ENCODE measurements around the gene CCDC167. TPM values are rescaled to one million over a fixed set of nuclear protein-coding genes. Genes with fewer than 3 reads are reported as not detected.

The CCDC167 gene
- total RNA-seq, 3 donors from 2014 or later (not counting 1 experiment from before 2014, with no cell fraction given), result 10.2 to 27.4 (median 19.4) TPM

DNA sequence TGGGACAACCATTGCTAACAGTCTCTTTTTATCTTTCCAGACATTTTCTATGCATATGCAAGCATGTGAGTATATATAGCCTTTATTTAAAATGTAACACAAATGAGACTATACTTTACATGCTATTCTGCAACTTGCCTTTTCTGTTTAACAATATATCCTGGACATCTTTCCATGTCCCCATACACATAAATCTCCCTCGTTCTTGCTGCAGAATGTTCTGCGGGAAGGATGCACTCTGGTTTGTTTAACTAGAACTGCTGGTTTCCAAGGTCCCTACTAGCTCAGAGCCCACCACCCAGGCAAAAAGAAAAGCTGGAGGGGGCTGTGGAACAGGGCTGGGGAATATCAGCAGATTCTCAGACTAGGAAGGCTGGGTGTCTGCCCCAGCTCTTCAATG, 35.2 kb upstream of the CCDC167 start:
- Mint-ChIP-seq H3K4me1 (peaks cover 10 to 21% of the 10 kb centered on the region in 2 donors), H3K36me3 (no peaks in the 10 kb centered on the region), H3K27me3 (ENCODE audit: low read depth in 2 of 2) (peaks cover 43 to 48% of the 10 kb centered on the region in 2 donors), H3K27ac (no peak overlapping the region), H3K9me3 (no peaks in the 10 kb centered on the region), H3K4me3 (peak overlapping the region; percentile 35)
- WGBS (ENCODE audit: insufficient coverage), result 96% methylated on average over 2 of the region's 2 CpGs
- intact Hi-C loops (cut with micrococcal nuclease), result no loop called here
- TF ChIP-seq, protein P1, sequence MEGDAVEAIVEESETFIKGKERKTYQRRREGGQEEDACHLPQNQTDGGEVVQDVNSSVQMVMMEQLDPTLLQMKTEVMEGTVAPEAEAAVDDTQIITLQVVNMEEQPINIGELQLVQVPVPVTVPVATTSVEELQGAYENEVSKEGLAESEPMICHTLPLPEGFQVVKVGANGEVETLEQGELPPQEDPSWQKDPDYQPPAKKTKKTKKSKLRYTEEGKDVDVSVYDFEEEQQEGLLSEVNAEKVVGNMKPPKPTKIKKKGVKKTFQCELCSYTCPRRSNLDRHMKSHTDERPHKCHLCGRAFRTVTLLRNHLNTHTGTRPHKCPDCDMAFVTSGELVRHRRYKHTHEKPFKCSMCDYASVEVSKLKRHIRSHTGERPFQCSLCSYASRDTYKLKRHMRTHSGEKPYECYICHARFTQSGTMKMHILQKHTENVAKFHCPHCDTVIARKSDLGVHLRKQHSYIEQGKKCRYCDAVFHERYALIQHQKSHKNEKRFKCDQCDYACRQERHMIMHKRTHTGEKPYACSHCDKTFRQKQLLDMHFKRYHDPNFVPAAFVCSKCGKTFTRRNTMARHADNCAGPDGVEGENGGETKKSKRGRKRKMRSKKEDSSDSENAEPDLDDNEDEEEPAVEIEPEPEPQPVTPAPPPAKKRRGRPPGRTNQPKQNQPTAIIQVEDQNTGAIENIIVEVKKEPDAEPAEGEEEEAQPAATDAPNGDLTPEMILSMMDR (IDR thresholded peaks at IDR 0.05), result no peak
- Histone ChIP-seq H3K27ac (ENCODE audit: low read length) (no peak overlapping the region), H3K27me3 (ENCODE audit: control insufficient read depth, insufficient read depth, low read length) (peaks cover 29% of the 10 kb centered on the region), H3K4me3 (ENCODE audit: low read length) (no peak overlapping the region), H3K4me1 (ENCODE audit: control insufficient read depth, insufficient read depth, low read length) (peaks cover 25% of the 10 kb centered on the region), H3K36me3 (ENCODE audit: control insufficient read depth, insufficient read depth, low read length) (no peaks in the 10 kb centered on the region), H3K9me3 (ENCODE audit: control insufficient read depth, insufficient read depth, low read length) (no peaks in the 10 kb centered on the region)
- DNase-seq (no peak), ATAC-seq (no peak)

DNA sequence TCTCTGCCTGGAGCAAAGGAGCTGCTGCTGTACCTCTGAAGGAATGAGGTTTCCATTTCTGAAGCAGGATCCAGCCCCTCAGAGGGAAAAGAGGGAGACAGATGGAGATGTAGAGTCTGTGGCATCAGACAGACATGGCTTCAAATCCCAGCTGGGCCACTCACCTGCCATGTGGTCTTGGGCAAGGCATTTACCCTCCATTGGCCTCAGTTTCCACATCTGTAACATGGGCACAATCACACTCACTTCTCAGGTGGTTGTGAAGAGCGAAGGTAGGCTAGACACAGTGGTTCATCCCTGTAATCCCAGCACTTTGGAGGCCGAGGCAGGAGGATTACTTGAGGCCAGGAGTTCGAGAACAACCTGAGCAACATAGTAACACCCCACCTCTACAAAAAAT, 32.4 kb upstream of the CCDC167 start:
- TF ChIP-seq, protein P1 (IDR thresholded peaks at IDR 0.05), result no peak
- no peaks in the 10 kb centered on the region for H3K9me3 Mint-ChIP-seq
- no peak overlapping the region for H3K27ac Mint-ChIP-seq
- WGBS (ENCODE audit: insufficient coverage), result 92% methylated on average over 2 of the region's 3 CpGs
- H3K4me3 Mint-ChIP-seq, result no peak overlapping the region
- Histone ChIP-seq H3K4me3 (ENCODE audit: low read length) (no peak overlapping the region), H3K4me1 (ENCODE audit: control insufficient read depth, insufficient read depth, low read length) (peaks cover 22% of the 10 kb centered on the region), H3K27ac (ENCODE audit: low read length) (no peak overlapping the region), H3K9me3 (ENCODE audit: control insufficient read depth, insufficient read depth, low read length) (no peaks in the 10 kb centered on the region), H3K36me3 (ENCODE audit: control insufficient read depth, insufficient read depth, low read length) (no peaks in the 10 kb centered on the region), H3K27me3 (ENCODE audit: control insufficient read depth, insufficient read depth, low read length) (peaks cover 29% of the 10 kb centered on the region)
- peaks cover 39 to 44% of the 10 kb centered on the region in 2 donors for H3K27me3 Mint-ChIP-seq (ENCODE audit: low read depth in 2 of 2)
- intact Hi-C loops (cut with micrococcal nuclease), result no loop called here
- DNase-seq (no peak), ATAC-seq (no peak)
- H3K4me1 Mint-ChIP-seq, result peaks cover 10 to 14% of the 10 kb centered on the region in 2 donors
- no peaks in the 10 kb centered on the region for H3K36me3 Mint-ChIP-seq

DNA sequence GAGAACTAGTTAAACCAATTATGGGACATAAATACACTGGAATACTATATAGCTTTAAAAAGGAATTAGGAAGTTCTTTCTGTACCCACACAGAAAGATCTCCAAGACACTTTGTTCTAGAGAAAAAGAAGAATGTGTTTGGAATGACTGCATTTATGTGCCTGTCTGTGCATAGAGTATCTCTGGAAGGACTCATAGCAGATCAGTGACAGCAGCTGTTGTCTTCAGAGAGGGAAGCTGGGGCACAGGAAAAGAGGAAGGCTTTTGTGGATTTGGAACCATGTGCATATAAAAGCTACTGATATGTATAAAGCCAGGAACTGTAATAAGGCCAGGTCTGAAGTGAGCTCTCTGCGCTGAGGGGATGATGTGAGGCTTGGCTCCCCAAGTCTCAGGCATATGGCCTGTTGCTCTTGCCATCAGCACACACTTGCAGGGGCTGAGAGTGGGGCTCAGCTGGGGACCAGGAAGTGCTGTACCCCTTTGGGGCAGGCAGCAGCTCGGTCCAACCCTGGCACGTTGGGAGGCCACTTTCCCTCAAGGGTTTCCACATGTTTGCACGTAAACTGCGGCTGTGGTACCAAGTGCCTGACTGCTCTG, 31.8 kb upstream of the CCDC167 start:
- H3K27me3 Mint-ChIP-seq (ENCODE audit: low read depth in 2 of 2), result peaks cover 40 to 50% of the 10 kb centered on the region in 2 donors

More for the DNA sequence above, 31.8 kb upstream of the CCDC167 start:
- H3K27me3 ChIP-seq (ENCODE audit: control insufficient read depth, insufficient read depth, low read length), result peaks cover 23% of the 10 kb centered on the region
- no peak for ATAC-seq
- H3K9me3 ChIP-seq (ENCODE audit: control insufficient read depth, insufficient read depth, low read length), result no peaks in the 10 kb centered on the region
- 90% methylated on average over 5 of the region's 5 CpGs for WGBS (ENCODE audit: insufficient coverage)
- intact Hi-C loops (cut with micrococcal nuclease), result no loop called here
- Mint-ChIP-seq H3K9me3 (no peaks in the 10 kb centered on the region), H3K27ac (no peak overlapping the region), H3K4me1 (peaks cover 10 to 13% of the 10 kb centered on the region in 2 donors), H3K36me3 (no peaks in the 10 kb centered on the region), H3K4me3 (no peak overlapping the region)
- TF ChIP-seq, protein P1 (IDR thresholded peaks at IDR 0.05), result no peak
- no peak overlapping the region for H3K4me3 ChIP-seq (ENCODE audit: low read length)
- H3K4me1 ChIP-seq (ENCODE audit: control insufficient read depth, insufficient read depth, low read length), result peaks cover 16% of the 10 kb centered on the region
- no peaks in the 10 kb centered on the region for H3K36me3 ChIP-seq (ENCODE audit: control insufficient read depth, insufficient read depth, low read length)
- H3K27ac ChIP-seq (ENCODE audit: low read length), result no peak overlapping the region
- DNase-seq, result no peak
